Keratinocyte (primary cell): Measurements from ENCODE around the gene TWSG1.
"Not testable (repeated sequence)": the region's sequence is repeated elsewhere in the genome, so short reads cannot be mapped to it uniquely, and the experiment has no call there.

Experiments used
- CTCF ChIP-seq, 3 experiments: IDR thresholded peaks in 1 of 3; conservative IDR thresholded peaks in 1 of 3; optimal IDR thresholded peaks in 1 of 3; 2 replicates in 2 of 3; 3 replicates in 1 of 3; pipeline versions ENCODE3 to v1.5.1; 2011; ENCODE audit warnings: low read length in 3 of 3, mild to moderate bottlenecking in 3 of 3, moderate library complexity in 2 of 3, control low read depth in 1 of 3, inconsistent platforms in 1 of 3; ENCODE audit not compliant: insufficient read depth in 2 of 3; ENCODE audit errors: extremely low read depth in 1 of 3
- EZH2 ChIP-seq: IDR thresholded peaks from one replicate; pipeline ENCODE4 v1.6.1; 2012; ENCODE audit warnings: inconsistent platforms, mild to moderate bottlenecking, low read length, moderate library complexity

DNA sequence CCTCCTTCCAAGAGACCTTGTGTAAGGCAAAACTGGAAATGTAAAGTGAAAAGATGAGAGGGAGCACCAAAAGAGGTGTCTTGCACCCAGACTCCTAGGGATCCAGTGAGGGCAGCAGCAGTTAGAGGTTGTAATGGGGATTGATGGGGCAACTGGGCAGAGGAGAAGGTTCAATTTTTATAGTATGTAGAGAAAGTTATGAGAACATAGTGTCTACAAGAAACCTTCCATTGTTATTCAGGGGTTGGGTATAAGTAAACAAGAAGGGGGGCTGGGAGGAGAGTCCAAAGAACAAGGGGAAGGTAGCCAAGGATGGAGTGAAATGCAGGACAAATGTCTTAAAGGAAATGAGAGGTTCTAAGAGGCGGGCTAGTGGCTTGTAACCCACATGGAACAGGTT lies 89.1 kb downstream of the TWSG1 start:
- TF ChIP-seq CTCF (optimal IDR thresholded peaks at IDR 0.05 in 1 of 3, IDR thresholded peaks at IDR 0.05 in 1 of 3, conservative IDR thresholded peaks at IDR 0.05 in 1 of 3; ENCODE audit: extremely low read depth in 1 of 3, insufficient read depth in 2 of 3, low read length in 3 of 3); EZH2: not testable (repeated sequence)
